Measurements from ENCODE around the gene SFXN2.

The SFXN2 gene

DNA sequence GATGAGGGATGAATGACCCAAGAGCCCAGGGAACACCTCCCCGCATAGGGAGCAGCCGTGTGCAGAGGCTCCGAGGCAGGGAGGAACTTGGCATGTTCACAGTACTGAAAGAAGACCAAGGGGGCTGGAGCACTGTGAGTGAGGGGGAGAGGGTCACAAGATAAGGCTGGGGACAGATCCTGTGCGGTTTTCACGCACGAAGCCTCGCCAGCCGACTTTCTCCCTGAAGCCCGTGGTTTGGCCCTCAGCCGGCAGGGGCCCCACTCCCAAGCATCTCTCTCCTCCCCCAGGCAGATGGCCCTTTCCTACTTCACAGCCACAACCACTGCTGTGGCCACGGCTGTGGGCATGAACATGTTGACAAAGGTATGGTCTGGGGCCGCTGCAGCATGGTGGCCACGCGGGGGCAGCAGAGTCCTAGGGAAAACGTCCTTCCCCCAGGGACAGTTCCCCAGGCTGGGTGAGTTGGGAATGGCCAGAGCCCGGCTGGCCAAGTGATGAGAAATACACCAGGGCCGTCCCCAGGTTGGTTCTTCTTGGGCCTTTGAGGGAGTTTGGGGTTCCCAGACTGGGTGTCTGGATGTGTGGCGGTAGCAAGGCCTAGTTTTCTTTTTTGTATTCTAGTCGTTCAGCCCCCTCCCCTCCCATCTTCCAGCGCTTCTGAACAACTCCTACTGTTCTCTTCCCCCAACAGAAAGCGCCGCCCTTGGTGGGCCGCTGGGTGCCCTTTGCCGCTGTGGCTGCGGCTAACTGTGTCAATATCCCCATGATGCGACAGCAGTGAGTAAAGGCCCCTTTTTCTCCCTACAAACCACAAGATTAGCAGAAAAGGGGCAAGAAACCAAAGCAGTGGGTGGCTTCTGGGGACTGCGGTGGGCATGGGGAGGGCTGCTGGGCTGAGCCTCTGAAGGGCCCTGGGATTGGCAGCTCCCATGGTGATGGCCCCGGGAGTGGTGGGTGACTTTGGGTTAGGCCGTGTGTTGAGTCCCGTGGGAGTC, 14.9 kb downstream of the SFXN2 start:
- TF ChIP-seq, protein P1, sequence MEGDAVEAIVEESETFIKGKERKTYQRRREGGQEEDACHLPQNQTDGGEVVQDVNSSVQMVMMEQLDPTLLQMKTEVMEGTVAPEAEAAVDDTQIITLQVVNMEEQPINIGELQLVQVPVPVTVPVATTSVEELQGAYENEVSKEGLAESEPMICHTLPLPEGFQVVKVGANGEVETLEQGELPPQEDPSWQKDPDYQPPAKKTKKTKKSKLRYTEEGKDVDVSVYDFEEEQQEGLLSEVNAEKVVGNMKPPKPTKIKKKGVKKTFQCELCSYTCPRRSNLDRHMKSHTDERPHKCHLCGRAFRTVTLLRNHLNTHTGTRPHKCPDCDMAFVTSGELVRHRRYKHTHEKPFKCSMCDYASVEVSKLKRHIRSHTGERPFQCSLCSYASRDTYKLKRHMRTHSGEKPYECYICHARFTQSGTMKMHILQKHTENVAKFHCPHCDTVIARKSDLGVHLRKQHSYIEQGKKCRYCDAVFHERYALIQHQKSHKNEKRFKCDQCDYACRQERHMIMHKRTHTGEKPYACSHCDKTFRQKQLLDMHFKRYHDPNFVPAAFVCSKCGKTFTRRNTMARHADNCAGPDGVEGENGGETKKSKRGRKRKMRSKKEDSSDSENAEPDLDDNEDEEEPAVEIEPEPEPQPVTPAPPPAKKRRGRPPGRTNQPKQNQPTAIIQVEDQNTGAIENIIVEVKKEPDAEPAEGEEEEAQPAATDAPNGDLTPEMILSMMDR (IDR thresholded peaks at IDR 0.05; ENCODE audit: low read depth, low read length, poor library complexity, severe bottlenecking): peak; percentile 87
- TF ChIP-seq EZH2phosphoT487 (IDR thresholded peaks at IDR 0.05; ENCODE audit: borderline replicate concordance, low read length): no peak
- Histone ChIP-seq H3F3A (ENCODE audit: control insufficient read depth, insufficient read depth) (no peaks in the 10 kb centered on the region), H3K4me3 (ENCODE audit: low read length) (no peak overlapping the region), H3K36me3 (ENCODE audit: control insufficient read depth, low read length) (peaks cover 82% of the 10 kb centered on the region), H3K79me2 (ENCODE audit: control insufficient read depth, low read length) (peaks cover 12% of the 10 kb centered on the region), H3K4me1 (ENCODE audit: control insufficient read depth, low read length) (no peaks in the 10 kb centered on the region), H3K27me3 (ENCODE audit: control insufficient read depth, low read length) (no peaks in the 10 kb centered on the region), H3K9me2 (replicated peaks; ENCODE audit: control insufficient read depth, low read length) (no peaks in the 10 kb centered on the region), H3K27ac (ENCODE audit: low read depth, low read length) (no peak overlapping the region), H3K9me3 (ENCODE audit: control insufficient read depth, insufficient read depth, low read length) (no peaks in the 10 kb centered on the region), H3K4me2 (ENCODE audit: low read length) (no peak overlapping the region), H4K20me1 (ENCODE audit: control insufficient read depth, insufficient read depth, low read depth, low read length) (no peaks in the 10 kb centered on the region)

DNA sequence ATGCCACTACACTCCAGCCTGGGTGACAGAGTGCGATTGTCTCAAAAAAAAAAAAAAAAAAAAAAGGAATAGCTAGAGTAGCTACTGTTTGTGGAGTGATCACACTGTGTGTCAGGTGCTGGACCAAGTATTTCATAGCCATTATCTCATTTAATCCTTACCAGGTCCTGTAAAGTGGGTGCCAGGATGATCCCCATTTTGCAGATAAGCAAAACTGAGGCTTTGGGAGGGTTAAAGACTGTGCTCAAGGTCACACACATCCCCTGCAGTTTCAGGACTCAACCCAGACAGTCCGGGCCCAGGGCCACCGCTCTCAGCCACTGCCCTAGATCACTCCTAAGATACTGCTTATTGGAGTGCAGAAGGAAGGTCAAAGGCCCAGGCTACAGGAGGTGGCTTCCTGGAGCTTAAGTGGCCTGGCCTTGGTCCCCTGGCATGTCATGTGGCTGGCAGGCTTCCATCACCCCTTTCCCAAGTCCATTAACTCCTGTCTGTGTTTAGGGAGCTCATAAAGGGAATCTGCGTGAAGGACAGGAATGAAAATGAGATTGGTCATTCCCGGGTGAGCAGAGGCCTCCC, 16.9 kb downstream of the SFXN2 start:
- no peaks in the 10 kb centered on the region for H3K9me3 ChIP-seq (ENCODE audit: control insufficient read depth, insufficient read depth, low read length)
- H3K9me2 ChIP-seq (replicated peaks; ENCODE audit: control insufficient read depth, low read length): no peaks in the 10 kb centered on the region
- no peaks in the 10 kb centered on the region for H3K27me3 ChIP-seq (ENCODE audit: control insufficient read depth, low read length)
- H3K79me2 ChIP-seq (ENCODE audit: control insufficient read depth, low read length): no peaks in the 10 kb centered on the region
- H3K4me1 ChIP-seq (ENCODE audit: control insufficient read depth, low read length): no peaks in the 10 kb centered on the region
- no peak overlapping the region for H3K4me3 ChIP-seq (ENCODE audit: low read length)
- H3K27ac ChIP-seq (ENCODE audit: low read depth, low read length): no peak overlapping the region
- TF ChIP-seq, protein P1 (IDR thresholded peaks at IDR 0.05; ENCODE audit: low read depth, low read length, poor library complexity, severe bottlenecking): no peak
- no peak for TF ChIP-seq EZH2phosphoT487 (IDR thresholded peaks at IDR 0.05; ENCODE audit: borderline replicate concordance, low read length)
- H3K4me2 ChIP-seq (ENCODE audit: low read length): no peak overlapping the region
- no peaks in the 10 kb centered on the region for H4K20me1 ChIP-seq (ENCODE audit: control insufficient read depth, insufficient read depth, low read depth, low read length)
- no peaks in the 10 kb centered on the region for H3F3A ChIP-seq (ENCODE audit: control insufficient read depth, insufficient read depth)
- H3K36me3 ChIP-seq (ENCODE audit: control insufficient read depth, low read length): peaks cover 83% of the 10 kb centered on the region

DNA sequence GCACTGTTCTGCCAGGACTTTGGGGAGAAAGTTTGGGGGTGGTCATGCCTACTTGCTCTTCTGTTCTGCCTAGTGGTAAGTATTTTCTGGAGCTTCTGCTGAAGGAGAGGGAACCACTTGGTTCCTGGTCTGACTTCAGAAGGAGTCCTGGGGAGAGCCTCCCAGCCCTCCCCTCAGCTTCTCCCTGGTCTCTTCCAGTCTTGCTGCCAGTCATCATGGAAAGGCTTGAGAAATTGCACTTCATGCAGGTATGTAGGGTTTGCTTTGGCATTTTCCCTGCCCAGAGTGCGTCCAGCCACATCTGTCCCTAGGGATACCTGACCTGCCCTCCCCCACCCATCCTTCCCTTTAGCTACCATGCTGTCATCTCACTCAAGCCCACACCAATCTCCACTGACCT, 18.2 kb downstream of the SFXN2 start:
- Histone ChIP-seq H3F3A (ENCODE audit: control insufficient read depth, insufficient read depth) (0 out of 2 replicates have a peak, but pooled peaks cover under 1% of the 10 kb centered on the region), H3K4me2 (ENCODE audit: low read length) (no peak overlapping the region), H4K20me1 (ENCODE audit: control insufficient read depth, insufficient read depth, low read depth, low read length) (no peaks in the 10 kb centered on the region), H3K4me3 (ENCODE audit: low read length) (no peak overlapping the region), H3K9me3 (ENCODE audit: control insufficient read depth, insufficient read depth, low read length) (no peaks in the 10 kb centered on the region), H3K9me2 (replicated peaks; ENCODE audit: control insufficient read depth, low read length) (no peaks in the 10 kb centered on the region), H3K36me3 (ENCODE audit: control insufficient read depth, low read length) (peaks cover 75% of the 10 kb centered on the region), H3K4me1 (ENCODE audit: control insufficient read depth, low read length) (no peaks in the 10 kb centered on the region), H3K27me3 (ENCODE audit: control insufficient read depth, low read length) (no peaks in the 10 kb centered on the region), H3K27ac (ENCODE audit: low read depth, low read length) (no peak overlapping the region), H3K79me2 (ENCODE audit: control insufficient read depth, low read length) (no peaks in the 10 kb centered on the region)
- TF ChIP-seq, protein P1 (IDR thresholded peaks at IDR 0.05; ENCODE audit: low read depth, low read length, poor library complexity, severe bottlenecking): no peak
- no peak for TF ChIP-seq EZH2phosphoT487 (IDR thresholded peaks at IDR 0.05; ENCODE audit: borderline replicate concordance, low read length)
